GM12878 (cell line): ENCODE measurements around the gene TRAPPC2. TPM values are rescaled to one million over a fixed set of nuclear protein-coding genes. Genes with fewer than 3 reads are reported as not detected.
"Not testable (repeated sequence)": the region's sequence is repeated elsewhere in the genome, so short reads cannot be mapped to it uniquely, and the experiment has no call there.

ENCODE experiments used
- ATAC-seq: fragments of 200-7000 bp; cut with Tn5 transposase; 3 replicates; pipeline ENCODE4 v1.9.1; 2020; ENCODE audit warnings: mild to moderate bottlenecking, moderate library complexity
- BruUV-seq: library from RNA; stranded (reverse); fragments of 400-500 nt; replicated peaks from 2 replicates; lab custom pipeline; 2021; lab: Mats Ljungman, UMichigan
- CTCF ChIA-PET: fragments of 300-600 bp; sonication (Branson Sonifier 250); formaldehyde crosslinking; extraction: SDS; loops from one replicate; lab custom pipeline; 2021; ENCODE audit warnings: inconsistent platforms; lab: Yijun Ruan, JAX
- POLR2A ChIA-PET: fragments of 350-600 bp; formaldehyde crosslinking; extraction: SDS; loops from one replicate; lab custom pipeline; 2021; ENCODE audit warnings: inconsistent platforms; lab: Charles Lee
- RAD21 ChIA-PET: fragments of 300-600 bp; sonication (Branson Sonifier 250); formaldehyde crosslinking; loops from one replicate; lab custom pipeline; 2023; ENCODE audit warnings: antibody characterized with exemption; ENCODE audit not compliant: unreplicated experiment; lab: Charles Lee
- SMC1A ChIA-PET: fragments of 300-600 bp; sonication (Branson Sonifier 250); formaldehyde crosslinking; loops from one replicate; lab custom pipeline; 2023; ENCODE audit not compliant: unreplicated experiment, uncharacterized antibody; lab: Charles Lee
- DNase-seq: peaks from one replicate; pipeline ENCODE4 v3.0.0-alpha.2; 2011; ENCODE audit warnings: low read depth, low spot score
- FAIRE-seq: peaks from 3 replicates; lab custom pipeline; 2011; peaks lifted over from hg19 to GRCh38; lab: Jason Lieb, UNC
- H2AFZ ChIP-seq: 2 replicates; pipeline ENCODE4 v1.6.0; 2011; ENCODE audit warnings: low read depth, low read length, control low read depth; ENCODE audit not compliant: control insufficient read depth
- H3K27ac ChIP-seq: 2 replicates; pipeline ENCODE4 v1.5.1; 2011; ENCODE audit warnings: control low read depth; ENCODE audit not compliant: control insufficient read depth, insufficient read depth
- H3K27me3 ChIP-seq, 2 experiments: replicated peaks in 1 of 2; 2 replicates each; pipeline versions ENCODE4 v1.6.0 to v1.6.1; 2011; ENCODE audit warnings: low read length in 1 of 2; ENCODE audit not compliant: control insufficient read depth in 2 of 2, insufficient read depth in 2 of 2
- H3K36me3 ChIP-seq, 2 experiments: 2 replicates each; pipeline ENCODE4 v1.5.1; 2011; ENCODE audit warnings: low read length in 1 of 2; ENCODE audit not compliant: control insufficient read depth in 2 of 2, insufficient read depth in 2 of 2
- H3K4me1 ChIP-seq: 2 replicates; pipeline ENCODE4 v1.6.1; 2011; ENCODE audit warnings: mild to moderate bottlenecking, low read length, moderate library complexity, mixed read lengths; ENCODE audit not compliant: control insufficient read depth, insufficient read depth
- H3K4me2 ChIP-seq: 2 replicates; pipeline ENCODE4 v1.6.0; 2011; ENCODE audit warnings: control low read depth; ENCODE audit not compliant: control insufficient read depth, insufficient read depth
- H3K4me3 ChIP-seq: fragments of 200-600 bp; sonication (generic); 2 replicates; pipeline ENCODE4 v1.5.1; 2016
- H3K79me2 ChIP-seq: 2 replicates; pipeline ENCODE4 v1.6.0; 2011; ENCODE audit warnings: low read length; ENCODE audit not compliant: control insufficient read depth, insufficient read depth
- H3K9ac ChIP-seq: 2 replicates; pipeline ENCODE4 v1.8.0; 2011; ENCODE audit warnings: low read length, control low read depth, mixed read lengths; ENCODE audit not compliant: control insufficient read depth, insufficient read depth
- H3K9me3 ChIP-seq: replicated peaks from 3 replicates; pipeline ENCODE4 v1.5.1; 2011; ENCODE audit warnings: mild to moderate bottlenecking, low read length; ENCODE audit not compliant: control insufficient read depth, insufficient read depth
- H4K20me1 ChIP-seq: 2 replicates; pipeline ENCODE4 v1.6.0; 2011; ENCODE audit not compliant: control insufficient read depth, insufficient read depth
- IKZF1 ChIP-seq: fragments of 450-650 bp; conservative IDR thresholded peaks from 2 replicates; pipeline ENCODE4 v1.6.1; 2017; ENCODE audit warnings: antibody characterized with exemption, mild to moderate bottlenecking
- SPI1 ChIP-seq: IDR thresholded peaks from 2 replicates; pipeline ENCODE4 v1.6.1; 2011; ENCODE audit warnings: low read depth, mild to moderate bottlenecking, low read length, moderate library complexity, borderline replicate concordance; ENCODE audit not compliant: insufficient read depth
- TCF12 ChIP-seq: IDR thresholded peaks from 2 replicates; pipeline ENCODE4 v1.6.1; 2011; ENCODE audit warnings: low read depth, mild to moderate bottlenecking, low read length
- WRNIP1 ChIP-seq: IDR thresholded peaks from 2 replicates; pipeline ENCODE4 v1.6.1; 2011; ENCODE audit warnings: low read depth, low read length, improper control_type of control experiment, borderline replicate concordance
- ZBED1 ChIP-seq: IDR thresholded peaks from 2 replicates; pipeline ENCODE4 v1.6.1; 2016; ENCODE audit warnings: borderline replicate concordance
- WGBS: methylation state at CpG from one replicate; pipeline ENCODE4 v1.1.6; 2016; ENCODE audit warnings: low lambda C conversion rate; ENCODE audit not compliant: insufficient replicate concordance, insufficient coverage; ENCODE audit errors: missing lambda C conversion rate; 5-methylcytosine and 5-hydroxymethylcytosine counted together
- in situ Hi-C: fragments of 300-500 bp; cut with MboI; formaldehyde crosslinking; loops from 9 replicates; pipeline ENCODE4 v1.14.3; 2018; ENCODE audit warnings: mixed read lengths
- intact Hi-C: fragments of 100-400 bp; cut with micrococcal nuclease; formaldehyde crosslinking; loops from one replicate; pipeline ENCODE4 v1.14.2; 2022; ENCODE audit not compliant: unreplicated experiment
- polyA plus RNA-seq, 11 experiments: library from polyadenylated mRNA; depleted of rRNA in 4 of 11; unstranded in 6 of 11; stranded (reverse) in 5 of 11; fragments of >200 nt; fragmentation: Nextera tagmentation in 4 of 11; fragmentation: Illumina TruSeq in 1 of 11; extraction: Ambion mirVana in 4 of 11; extraction: Trizol in 1 of 11; gene quantifications; 1 replicate in 1 of 11; 2 replicates in 10 of 11; pipeline versions ENCODE4 v1.2.1 to v1.2.3, GENCODE V29; 2011 to 2016; ENCODE audit warnings: inconsistent platforms in 2 of 11, missing spikeins in 2 of 11, low read depth in 1 of 11
- total RNA-seq, 4 experiments: library from RNA; depleted of rRNA in 3 of 4; stranded (reverse); fragments of >200 nt in 3 of 4; fragmentation: Illumina TruSeq in 1 of 4; extraction: Trizol in 1 of 4; gene quantifications; 2 replicates each; pipeline versions ENCODE4 v1.2.1 to v1.2.3, GENCODE V29; 2013 to 2021

Gene TRAPPC2
- total and polyA plus RNA-seq, 10 of the 15 experiments (the other 5 are each of a cell fraction or from before 2014, with no cell fraction given) = 12.4 to 28.4 (median 21.3) TPM

GRCh38 chrX:13732246-13733067 is 2.0 kb downstream of the TRAPPC2 start:
- FAIRE-seq = no peak
- H3K36me3 ChIP-seq = no peaks in the 10 kb centered on the region
- TF ChIP-seq ZBED1 (no peak), IKZF1 (0 out of 2 replicates have a peak, but pooled peaks have one; percentile 19), TCF12 (no peak), WRNIP1 (no peak), SPI1 (peak; percentile 56)
- H3K27me3 ChIP-seq = no peaks in the 10 kb centered on the region
- peak overlapping the region; percentile 33; the same call in 1 of the 2 replicates for H3K27ac ChIP-seq
- POLR2A ChIA-PET = interaction anchor here (0.6 to 8.3 kb wide), 3 partner anchors 9 to 37 kb away, joined by 3 to 130 read pairs (median 4); no protein-coding TSS in a partner anchor
- H4K20me1 ChIP-seq = no peaks in the 10 kb centered on the region
- intact Hi-C loops = loop anchor here (5.0 kb wide), 2 partner anchors 75 to 1140 kb away; partner anchors contain the start of genes FANCB and MOSPD2
- H3K4me2 ChIP-seq = peak overlapping the region; percentile 86
- no peaks in the 10 kb centered on the region for H3K9me3 ChIP-seq
- 79% methylated on average over 7 of the region's 7 CpGs for WGBS
- no peak for ATAC-seq
- DNase-seq = no peak
- SMC1A ChIA-PET = interaction anchor here (0.6 to 6.8 kb wide), 16 partner anchors 9 to 321 kb away, joined by 3 to 173 read pairs (median 4); partner anchors contain the start of gene RAB9A
- H3K4me1 ChIP-seq = no peaks in the 10 kb centered on the region
- 0 out of 2 replicates have a peak overlapping the region, but pooled peaks have one; percentile 13 for H3K9ac ChIP-seq
- in situ Hi-C loops = no loop called here
- RAD21 ChIA-PET = interaction anchor here (0.9 to 7.9 kb wide), 7 partner anchors 17 to 637 kb away, joined by 3 to 201 read pairs (median 14); partner anchors contain the start of gene RAB9A
- peak overlapping the region; percentile 78 for H3K4me3 ChIP-seq
- no TSS peak for BruUV-seq
- CTCF ChIA-PET = interaction anchor here (1.0 to 8.2 kb wide), 6 partner anchors 9 to 77 kb away, joined by 3 to 113 read pairs (median 4); no protein-coding TSS in a partner anchor
- no peak overlapping the region for H2AFZ ChIP-seq
- H3K79me2 ChIP-seq = peaks cover 56% of the 10 kb centered on the region

GRCh38 chrX:13730523-13730922 is 3.9 kb downstream of the TRAPPC2 start:
- H2AFZ ChIP-seq, H3K36me3 ChIP-seq, DNase-seq, CTCF ChIA-PET, H3K4me3 ChIP-seq, BruUV-seq, ATAC-seq, H3K9me3 ChIP-seq, FAIRE-seq, H3K4me1 ChIP-seq, SMC1A ChIA-PET, RAD21 ChIA-PET, H3K27ac ChIP-seq, POLR2A ChIA-PET, in situ Hi-C loops, H4K20me1 ChIP-seq, H3K27me3 ChIP-seq, H3K9ac ChIP-seq, H3K4me2 ChIP-seq: not testable (repeated sequence)
- intact Hi-C loops = loop anchor here (5.0 kb wide), 2 partner anchors 73 to 1142 kb away; partner anchors contain the start of genes FANCB and MOSPD2
- peaks cover 44% of the 10 kb centered on the region for H3K79me2 ChIP-seq
- WGBS = 100% methylated on average over 1 of the region's 1 CpG

DNA sequence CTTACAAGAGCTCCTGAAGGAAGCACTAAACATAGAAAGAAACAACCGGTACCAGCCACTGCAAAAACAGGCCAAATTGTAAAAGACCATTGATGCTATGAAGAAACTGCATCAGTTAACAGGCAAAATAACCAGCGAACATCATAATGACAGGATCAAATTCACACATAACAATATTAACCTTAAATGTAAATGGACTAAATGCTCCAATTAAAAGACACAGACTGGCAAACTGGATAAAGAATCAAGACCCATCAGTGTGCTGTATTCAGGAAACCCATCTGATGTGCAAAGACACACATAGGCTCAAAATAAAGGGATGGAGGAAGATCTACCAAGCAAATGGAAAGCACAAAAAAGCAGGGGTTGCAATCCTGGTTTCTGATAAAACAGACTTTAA is 7.8 kb downstream of the TRAPPC2 start:
- BruUV-seq, in situ Hi-C loops, H3K36me3 ChIP-seq, H3K9ac ChIP-seq, H3K4me2 ChIP-seq, H4K20me1 ChIP-seq, DNase-seq, H3K9me3 ChIP-seq, CTCF ChIA-PET, FAIRE-seq, H2AFZ ChIP-seq, H3K4me1 ChIP-seq, H3K4me3 ChIP-seq, ATAC-seq, POLR2A ChIA-PET, intact Hi-C loops, H3K27ac ChIP-seq, H3K27me3 ChIP-seq: not testable (repeated sequence)
- RAD21 ChIA-PET = interaction anchor here (2.3 kb wide), 1 partner anchor 30 kb away, joined by 6 read pairs; no protein-coding TSS in a partner anchor
- 71% methylated on average over 2 of the region's 2 CpGs for WGBS
- SMC1A ChIA-PET = interaction anchor here (1.8 kb wide), 1 partner anchor 64 kb away, joined by 5 read pairs; no protein-coding TSS in a partner anchor
- peaks cover 23% of the 10 kb centered on the region for H3K79me2 ChIP-seq
